Right ventricle myocardium inferior (tissue), 1 donor: ENCODE results near the gene RBBP4. TPM values are rescaled to one million over a fixed set of nuclear protein-coding genes. Genes with fewer than 3 reads are reported as not detected.
"Not testable (repeated sequence)": the region's sequence is repeated elsewhere in the genome, so short reads cannot be mapped to it uniquely, and the experiment has no call there.

ENCODE experiments used
- ATAC-seq: fragments of 200-7000 bp; cut with Tn5 transposase; one replicate; pipeline ENCODE4 v1.9.1; 2020; ENCODE audit warnings: mild to moderate bottlenecking, moderate library complexity
- DNase-seq: peaks from one replicate; pipeline ENCODE4 v3.0.0; 2021; ENCODE audit errors: missing footprints
- intact Hi-C: fragments of 100-400 bp; cut with DNase I; formaldehyde crosslinking; loops from one replicate; pipeline ENCODE4 v1.11.0; 2022
- total RNA-seq: library from RNA; stranded (reverse); fragmentation: NEBNext Ultra II Directional; extraction: Animal tissue kit (Norgen Biotek cat#: 25700); gene quantifications from one replicate; pipeline ENCODE4 v1.2.1, GENCODE V29; 2021
- donor health status: DM: no; HTN: yes; CAD: no; lungs with severe emphysema.

RBBP4 gene
- total RNA-seq, 1 donor from 2014 or later = 102 TPM

DNA sequence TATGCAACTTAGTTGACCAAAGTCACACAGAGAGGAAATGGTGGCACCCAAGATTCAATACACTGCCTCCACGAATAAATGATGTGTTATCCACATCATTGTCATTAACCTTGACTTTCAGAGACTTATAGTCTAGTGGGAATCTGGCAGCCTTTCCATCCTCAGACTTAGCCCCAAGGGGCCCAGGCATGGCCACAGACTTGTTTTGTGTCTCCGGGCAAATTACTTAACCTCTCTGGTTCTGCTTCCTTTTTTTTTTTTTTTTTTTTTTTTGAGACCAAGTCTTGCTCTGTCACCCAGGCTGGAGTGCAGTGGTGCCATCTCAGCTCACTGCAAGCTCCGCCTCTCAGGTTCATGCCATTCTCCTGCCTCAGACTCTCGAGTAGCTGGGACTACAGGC lies 60.2 kb downstream of the RBBP4 start:
- intact Hi-C loops = loop anchor here (5.0 kb wide), 1 partner anchor 371 kb away; the partner anchor contains the start of gene AZIN2
- DNase-seq, ATAC-seq: not testable (repeated sequence)

DNA sequence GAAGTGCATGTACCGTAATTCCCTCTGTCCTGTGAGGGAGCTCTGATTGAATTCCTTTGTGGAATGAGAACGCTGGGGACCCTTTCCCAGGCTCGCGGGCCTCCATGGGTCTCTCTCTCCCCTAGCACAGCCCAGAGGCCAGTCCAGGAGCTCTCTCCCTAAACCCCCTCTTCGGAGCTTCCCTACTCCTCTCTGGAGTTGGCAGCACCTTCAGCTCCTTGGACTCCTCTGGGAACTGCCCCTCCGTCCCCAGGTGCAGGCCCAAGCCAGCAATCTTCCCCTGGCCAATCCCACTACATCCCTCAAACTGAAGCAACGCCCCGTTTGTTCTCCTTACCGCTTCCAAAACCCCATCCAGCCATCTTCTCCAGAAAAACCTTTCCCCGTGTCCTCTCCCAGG lies 62.1 kb downstream of the RBBP4 start:
- DNase-seq = no peak
- intact Hi-C loops = loop anchor here (5.0 kb wide), 1 partner anchor 369 kb away; the partner anchor contains the start of gene AZIN2

GRCh38 chr1:32714277-32714676 lies 63.3 kb downstream of the RBBP4 start:
- intact Hi-C loops = loop anchor here (5.0 kb wide), 1 partner anchor 368 kb away; the partner anchor contains the start of gene AZIN2
- ATAC-seq (no peak), DNase-seq (no peak)

More for the DNA sequence above, 62.1 kb downstream of the RBBP4 start:
- no peak for ATAC-seq

DNA sequence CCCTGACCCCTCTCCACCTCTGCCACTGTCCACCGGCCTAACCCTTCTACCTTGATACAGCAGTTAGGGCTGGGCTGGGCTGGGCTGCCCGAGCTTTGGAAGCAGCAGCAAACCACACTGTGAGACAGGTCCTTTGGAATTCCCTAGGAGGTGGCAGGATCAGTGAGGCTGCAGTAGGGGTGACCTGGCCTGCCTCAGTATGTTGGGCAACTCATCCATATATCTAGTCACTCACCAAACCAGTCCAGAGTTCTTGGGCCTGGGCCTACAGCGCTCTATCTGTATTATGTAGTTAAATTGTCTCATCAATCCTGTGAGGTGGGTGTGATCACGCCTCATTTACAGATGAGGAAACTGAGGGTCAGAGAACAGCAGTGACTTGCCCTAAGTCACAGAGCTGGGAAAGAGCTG lies 64.9 kb downstream of the RBBP4 start:
- ATAC-seq = no peak
- intact Hi-C loops = no loop called here
- DNase-seq = no peak

GRCh38 chr1:32716312-32717148 lies 65.5 kb downstream of the RBBP4 start:
- intact Hi-C loops = no loop called here
- DNase-seq (no peak), ATAC-seq (peak; percentile 57)

DNA sequence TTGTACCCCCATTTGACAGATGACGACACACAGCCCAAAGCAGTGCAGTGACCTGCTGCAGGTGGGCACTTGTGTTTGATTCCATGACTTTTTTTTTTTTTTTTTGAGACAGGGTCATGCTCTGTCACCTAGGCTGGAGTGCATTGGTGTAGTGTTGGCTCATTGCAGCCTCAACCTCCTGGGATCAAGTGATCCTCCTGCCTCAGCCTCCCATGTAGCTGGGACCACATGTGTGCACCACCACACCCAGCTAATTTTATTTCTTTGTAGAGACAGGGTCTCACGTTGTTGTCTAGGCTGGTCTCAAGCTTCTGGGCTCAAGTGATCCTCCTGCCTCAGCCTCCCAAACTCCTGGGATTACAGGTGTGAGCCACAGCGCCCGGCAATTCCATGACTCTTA lies 66.5 kb downstream of the RBBP4 start:
- no peak for ATAC-seq
- DNase-seq = no peak
- intact Hi-C loops = no loop called here

GRCh38 chr1:32718036-32718435 lies 67.0 kb downstream of the RBBP4 start:
- intact Hi-C loops = no loop called here
- DNase-seq (no peak), ATAC-seq (no peak)

- ATAC-seq (no peak), DNase-seq (no peak)
- intact Hi-C loops = no loop called here
These were observed 67.5 kb downstream of the RBBP4 start for GRCh38 chr1:32718527-32718926.

DNA sequence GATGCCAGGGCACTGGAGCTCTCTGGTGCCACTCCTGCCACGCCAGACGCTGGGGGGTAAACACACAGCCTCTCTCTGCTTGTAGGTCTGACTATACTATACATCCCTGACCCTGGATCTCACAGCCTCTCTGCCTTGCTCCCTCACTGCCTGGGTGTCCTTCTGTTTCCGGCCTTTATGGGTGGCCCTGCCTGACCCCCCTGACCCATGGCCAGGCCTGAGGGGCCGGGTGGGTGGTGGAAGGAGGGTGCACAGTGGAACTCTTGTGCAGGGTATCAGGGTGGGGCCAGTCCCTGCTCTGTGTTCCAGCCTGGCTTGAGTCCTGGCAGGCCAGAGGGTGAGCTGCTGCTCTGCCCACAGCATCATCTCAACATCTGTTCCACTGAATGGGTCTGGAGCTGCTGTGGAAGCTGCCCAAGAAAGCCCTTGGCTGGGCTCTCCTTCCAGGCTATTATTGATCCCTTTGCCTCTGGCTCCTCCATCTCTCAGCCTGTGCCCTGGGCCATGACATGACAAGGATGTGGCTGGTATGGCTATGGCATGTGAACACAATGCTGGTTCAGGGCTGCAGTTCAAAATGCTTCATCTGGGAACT lies 68.8 kb downstream of the RBBP4 start:
- ATAC-seq (no peak), DNase-seq (no peak)
- intact Hi-C loops = no loop called here

- ATAC-seq (peak; percentile 79), DNase-seq (no peak)
- intact Hi-C loops = no loop called here
These were observed 73.9 kb downstream of the RBBP4 start for GRCh38 chr1:32724678-32725614.

DNA sequence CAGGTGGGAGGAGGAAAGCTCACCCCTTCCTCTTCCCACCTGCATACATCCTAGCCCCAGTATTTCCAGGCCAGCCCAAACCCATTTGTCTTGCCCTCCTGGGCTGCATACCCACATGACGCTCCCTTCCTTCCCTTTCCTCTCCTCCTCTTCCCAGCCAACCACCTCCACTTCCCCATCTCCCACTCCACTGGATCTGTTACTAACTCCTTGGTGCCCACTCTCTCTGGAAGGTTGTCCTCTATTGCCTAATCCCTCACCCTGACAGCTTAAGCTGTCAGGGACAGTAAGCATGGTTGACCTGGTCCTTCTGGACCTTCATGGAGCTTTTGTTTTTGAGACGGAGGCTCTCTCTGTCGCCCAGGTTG lies 74.6 kb downstream of the RBBP4 start:
- ATAC-seq = no peak
- DNase-seq = no peak
- intact Hi-C loops = no loop called here

DNA sequence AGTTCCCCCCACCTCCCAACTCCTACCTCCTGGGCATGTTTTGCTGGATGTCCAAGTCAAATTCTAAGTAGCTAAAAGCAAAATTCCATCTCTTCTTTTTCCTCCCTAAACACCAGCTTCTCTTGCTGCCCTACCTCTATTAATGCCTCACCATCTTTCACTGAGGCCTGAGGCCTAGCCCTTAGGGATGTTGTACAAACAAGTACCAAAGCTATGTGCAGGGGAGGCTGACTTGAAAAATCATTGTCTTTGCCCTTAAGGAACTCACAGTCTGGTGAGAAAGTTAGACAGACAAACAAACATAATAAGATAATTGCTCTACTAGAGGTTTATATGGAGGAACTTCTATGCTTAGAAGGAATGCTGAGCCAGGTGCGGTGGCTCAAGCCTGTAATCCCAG lies 76.9 kb downstream of the RBBP4 start:
- DNase-seq (no peak), ATAC-seq (no peak)
- intact Hi-C loops = no loop called here

GRCh38 chr1:32728413-32729077 lies 77.5 kb downstream of the RBBP4 start:
- intact Hi-C loops = no loop called here
- no peak for ATAC-seq
- DNase-seq = no peak

- no peak for DNase-seq
- intact Hi-C loops = no loop called here
- ATAC-seq = no peak
These were observed 78.4 kb downstream of the RBBP4 start for GRCh38 chr1:32729254-32730046.

- DNase-seq (no peak), ATAC-seq (no peak)
- intact Hi-C loops = no loop called here
These were observed 82.7 kb downstream of the RBBP4 start for GRCh38 chr1:32733582-32734321.
